CD1c-positive myeloid dendritic cell (primary cell): ENCODE results near the gene SHISAL1.
"Not testable (repeated sequence)": the region's sequence is repeated elsewhere in the genome, so short reads cannot be mapped to it uniquely, and the experiment has no call there.

Experiments used
- DNase-seq: peaks from one replicate; pipeline ENCODE4 v3.0.0-alpha.2; 2016; ENCODE audit errors: extremely low spot score

SHISAL1 gene

DNA sequence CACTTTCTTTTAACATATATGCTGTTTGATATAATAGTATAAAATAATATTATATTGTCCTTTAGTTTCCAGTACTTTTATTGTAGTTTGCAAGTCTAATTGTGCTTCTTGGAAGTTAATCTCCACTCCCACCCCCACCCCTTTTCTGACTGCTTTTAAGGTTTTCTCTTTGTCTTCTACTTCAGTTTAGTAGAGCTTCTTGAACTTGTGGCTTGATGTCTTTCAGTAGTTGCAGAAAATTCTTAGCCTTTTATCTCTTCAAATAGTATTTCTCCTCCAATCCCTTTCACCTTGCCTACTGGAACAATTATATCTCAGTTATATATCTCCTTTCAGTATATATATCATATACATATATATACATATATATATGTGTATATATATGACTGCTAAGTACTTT, 75.5 kb downstream of the SHISAL1 start:
- no peak for DNase-seq

DNA sequence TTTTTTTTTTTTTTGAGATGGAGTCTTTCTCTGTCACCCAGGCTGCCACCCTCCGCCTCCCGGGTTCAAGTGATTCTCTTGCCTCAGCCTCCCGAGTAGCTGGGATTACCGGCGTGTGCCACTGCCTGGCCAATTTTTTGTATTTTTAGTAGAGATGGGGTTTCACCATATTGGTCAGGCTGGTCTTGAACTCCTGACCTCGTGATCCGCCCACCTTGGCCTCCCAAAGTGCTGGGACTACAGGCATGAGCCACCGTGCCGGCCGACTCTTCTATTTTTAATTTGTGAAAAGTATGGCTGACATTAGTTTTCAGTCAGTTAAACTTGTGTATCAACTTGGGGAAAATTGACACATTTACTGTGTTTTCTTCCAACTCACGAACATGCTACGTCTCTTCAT, 78.4 kb downstream of the SHISAL1 start:
- not testable (repeated sequence) for DNase-seq

DNA sequence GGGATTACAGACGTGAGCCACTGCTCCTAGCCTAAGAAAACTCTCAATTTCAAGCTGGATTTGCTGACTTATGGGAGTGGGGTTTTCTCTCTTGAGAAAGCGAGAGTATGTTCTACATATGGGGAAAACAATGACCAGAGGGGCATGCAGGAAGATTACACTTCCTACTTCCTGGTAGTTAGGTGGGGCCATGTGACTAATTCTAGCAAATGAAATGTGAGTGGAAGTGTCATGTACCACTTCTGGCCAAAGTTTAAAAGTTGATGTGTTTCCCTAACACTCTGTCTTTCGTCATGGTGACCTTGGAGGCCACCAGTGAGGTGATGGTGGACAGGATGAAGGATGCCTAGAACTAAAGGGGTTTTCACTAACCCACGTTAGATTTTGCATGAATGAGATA, 81.5 kb downstream of the SHISAL1 start:
- no peak for DNase-seq

DNA sequence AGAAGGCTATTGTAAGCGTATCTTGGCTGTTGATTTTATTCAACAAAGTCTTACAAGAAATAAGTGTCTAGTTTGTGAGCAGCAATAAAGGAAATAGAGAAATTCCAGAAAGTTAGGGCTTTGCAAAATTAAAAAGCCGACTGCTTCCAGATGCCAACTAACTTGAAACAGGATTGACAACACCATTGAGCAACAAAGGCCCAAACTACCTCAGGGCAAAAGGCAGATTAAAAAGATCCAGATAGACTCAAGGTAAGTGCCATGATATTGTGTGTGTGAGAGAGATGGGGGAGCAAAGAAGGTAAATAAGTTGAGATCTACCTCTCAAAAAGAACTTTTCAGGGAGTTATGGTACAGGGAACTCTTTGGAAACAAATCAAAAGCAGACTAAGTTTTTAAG, 82.9 kb downstream of the SHISAL1 start:
- DNase-seq, result no peak

DNA sequence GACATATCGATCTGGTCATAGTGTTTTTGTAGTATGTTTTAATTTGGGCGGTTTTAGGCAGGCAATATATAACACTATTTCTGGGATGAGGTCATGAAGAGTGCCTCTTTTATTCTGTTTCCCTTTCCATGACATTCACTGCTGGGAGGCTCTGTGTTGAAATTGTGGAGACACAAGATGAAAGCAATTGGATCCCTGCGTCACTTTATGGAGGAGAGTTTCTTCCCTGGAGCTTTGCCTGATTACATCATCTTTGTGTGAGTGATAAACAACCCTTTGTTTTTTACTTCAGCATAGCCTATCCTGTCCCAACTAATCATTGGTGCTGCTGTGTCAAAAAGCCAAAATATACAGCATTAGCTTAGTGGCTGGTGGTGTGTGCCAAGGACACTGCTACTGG, 83.4 kb downstream of the SHISAL1 start:
- no peak for DNase-seq

DNA sequence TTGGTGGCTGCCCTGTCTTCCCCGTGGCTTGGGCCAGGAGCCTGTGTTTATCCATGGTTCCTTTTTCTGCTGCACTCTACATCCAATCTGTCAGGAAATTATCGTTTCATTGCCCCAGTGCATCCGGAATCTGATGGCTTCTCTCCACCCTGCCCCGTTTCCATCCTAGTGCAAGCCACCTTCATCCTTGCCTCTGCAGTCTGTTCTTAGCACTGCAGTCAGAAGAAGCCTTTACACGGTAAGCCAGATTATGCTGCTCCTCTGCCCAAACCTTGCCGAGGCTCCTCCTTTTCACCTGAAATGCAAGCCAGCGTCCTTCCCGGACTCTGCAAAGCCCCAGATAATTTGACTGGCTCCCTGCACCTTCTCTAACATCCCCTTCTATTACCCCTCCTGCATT, 86.9 kb downstream of the SHISAL1 start:
- no peak for DNase-seq

DNA sequence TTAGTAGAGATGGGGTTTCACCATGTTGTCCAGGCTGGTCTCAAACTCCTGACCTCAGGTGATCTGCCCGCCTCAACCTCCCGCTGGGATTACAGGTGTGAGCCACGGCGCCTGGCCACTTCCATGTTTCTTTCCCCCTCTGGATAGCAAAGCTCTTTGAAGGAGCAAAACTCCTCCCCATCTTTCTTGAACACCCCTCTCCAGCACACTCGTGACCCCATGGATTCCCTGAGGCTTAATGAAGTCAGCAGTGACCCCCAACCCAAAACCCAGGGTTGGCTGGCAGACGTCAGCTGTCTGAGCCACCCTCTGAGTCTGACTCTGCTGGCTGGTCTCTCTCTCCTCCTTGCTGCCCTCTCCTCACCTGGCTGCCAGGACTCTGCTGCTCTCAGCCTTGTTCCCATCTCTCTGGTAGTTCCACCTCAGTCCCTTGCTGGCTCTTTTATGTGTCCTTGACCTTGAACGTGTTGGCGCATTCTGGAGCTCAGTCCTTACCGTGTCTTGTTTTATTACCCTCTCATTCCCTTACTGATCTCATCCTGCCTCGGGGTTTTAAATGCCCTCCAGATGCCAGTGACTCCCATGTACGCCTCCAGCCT, 87.6 kb downstream of the SHISAL1 start:
- no peak for DNase-seq

DNA sequence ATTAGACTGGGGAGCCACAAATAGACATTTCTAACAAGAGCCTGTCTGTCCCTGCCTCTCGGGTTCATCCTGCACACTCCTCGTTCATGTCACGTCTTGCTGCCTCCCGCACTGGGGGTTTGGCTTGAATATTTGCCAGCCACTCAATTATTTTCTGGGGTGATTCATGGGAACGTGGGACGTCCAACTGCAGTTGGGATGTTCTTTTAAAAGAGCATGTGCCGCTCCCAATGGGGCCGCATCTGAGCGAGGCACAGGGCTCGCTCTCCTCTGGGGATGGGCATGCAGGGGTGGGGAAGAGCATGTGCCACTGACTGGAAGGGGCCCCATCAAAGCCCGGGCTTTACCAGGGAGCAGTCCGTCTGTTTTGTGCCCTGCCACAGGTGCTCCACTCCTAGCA, 88.6 kb downstream of the SHISAL1 start:
- DNase-seq, result no peak

DNA sequence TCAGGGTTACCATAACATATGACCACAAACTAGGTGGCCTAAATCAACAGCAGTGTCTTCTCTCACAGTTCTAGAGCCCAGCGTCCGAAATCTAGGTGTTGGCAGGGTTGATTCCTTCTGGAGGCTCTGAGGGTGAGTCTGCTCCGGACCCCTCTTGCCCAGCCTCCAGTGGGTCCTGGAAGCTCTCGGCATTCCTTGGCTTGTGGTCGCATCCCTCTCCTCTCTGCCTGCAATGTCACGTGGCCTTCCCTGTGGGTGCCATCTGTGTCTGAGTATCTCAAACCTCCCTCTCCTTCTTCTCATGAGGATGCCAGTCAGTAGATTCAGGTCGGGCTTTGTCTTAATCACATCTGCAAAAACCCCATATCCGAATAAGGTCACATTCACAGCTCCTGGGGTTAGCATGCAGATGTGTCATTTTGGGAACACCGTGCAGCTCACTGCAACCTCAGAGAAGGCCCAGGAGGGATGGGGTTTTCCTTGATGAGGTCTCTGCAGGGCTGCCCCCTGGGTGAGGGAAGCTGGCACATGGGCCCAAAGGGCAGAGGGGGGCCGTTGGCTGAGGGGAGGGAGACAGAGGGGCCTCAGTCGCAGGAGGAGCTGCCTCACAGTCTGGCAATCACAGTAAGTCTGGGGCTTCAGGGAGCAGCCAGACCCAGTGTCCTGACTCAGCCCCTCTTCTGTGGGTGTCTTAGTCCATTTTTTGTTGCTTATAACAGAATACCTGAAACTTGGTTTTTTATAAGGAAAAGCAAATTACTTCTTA, 90.9 kb downstream of the SHISAL1 start:
- DNase-seq, result no peak

DNA sequence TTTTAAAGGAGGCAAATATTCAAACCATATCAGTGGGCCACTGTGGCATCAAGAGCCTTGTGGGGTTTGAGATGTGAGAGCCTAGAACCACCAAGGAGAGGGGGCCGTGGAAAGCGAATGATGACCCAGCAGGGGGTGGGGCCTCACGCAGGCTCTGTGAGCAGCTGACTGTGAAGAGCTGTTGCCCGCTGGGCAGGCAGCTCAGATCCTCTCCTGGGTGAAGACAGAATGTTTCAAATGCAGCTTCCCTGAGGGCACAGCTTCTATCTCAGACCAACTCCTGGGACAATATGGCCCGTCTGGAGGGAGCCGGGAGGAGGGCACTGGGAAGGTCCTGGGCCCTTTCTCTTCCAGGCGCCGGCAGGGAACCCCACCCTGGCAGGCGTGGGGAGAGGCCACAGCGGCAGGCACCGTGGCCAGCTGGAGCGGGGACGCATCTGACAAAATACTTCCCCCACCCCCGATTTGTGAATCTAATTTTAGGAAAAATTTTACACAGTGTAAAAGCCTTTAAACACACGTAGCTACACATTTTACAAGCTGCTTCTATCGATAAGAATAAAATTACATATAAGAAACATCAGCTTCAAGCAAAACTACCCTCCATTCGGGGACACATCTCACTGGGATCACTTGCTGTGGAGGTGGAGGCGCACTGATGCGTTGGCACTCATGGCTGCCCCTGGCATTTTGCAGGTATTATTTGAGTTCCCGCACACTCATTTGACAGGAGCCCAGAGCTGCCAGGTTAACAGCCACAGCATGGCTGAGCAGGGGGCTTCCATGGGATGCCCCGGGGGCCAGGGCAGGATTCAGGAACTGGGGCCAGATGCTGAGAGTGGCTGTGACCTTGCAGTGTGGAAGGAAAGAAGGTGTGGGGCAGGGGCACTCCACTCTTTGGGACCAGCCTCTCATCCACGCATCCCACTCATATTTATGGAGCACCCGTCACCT, 91.7 kb downstream of the SHISAL1 start:
- no peak for DNase-seq

DNA sequence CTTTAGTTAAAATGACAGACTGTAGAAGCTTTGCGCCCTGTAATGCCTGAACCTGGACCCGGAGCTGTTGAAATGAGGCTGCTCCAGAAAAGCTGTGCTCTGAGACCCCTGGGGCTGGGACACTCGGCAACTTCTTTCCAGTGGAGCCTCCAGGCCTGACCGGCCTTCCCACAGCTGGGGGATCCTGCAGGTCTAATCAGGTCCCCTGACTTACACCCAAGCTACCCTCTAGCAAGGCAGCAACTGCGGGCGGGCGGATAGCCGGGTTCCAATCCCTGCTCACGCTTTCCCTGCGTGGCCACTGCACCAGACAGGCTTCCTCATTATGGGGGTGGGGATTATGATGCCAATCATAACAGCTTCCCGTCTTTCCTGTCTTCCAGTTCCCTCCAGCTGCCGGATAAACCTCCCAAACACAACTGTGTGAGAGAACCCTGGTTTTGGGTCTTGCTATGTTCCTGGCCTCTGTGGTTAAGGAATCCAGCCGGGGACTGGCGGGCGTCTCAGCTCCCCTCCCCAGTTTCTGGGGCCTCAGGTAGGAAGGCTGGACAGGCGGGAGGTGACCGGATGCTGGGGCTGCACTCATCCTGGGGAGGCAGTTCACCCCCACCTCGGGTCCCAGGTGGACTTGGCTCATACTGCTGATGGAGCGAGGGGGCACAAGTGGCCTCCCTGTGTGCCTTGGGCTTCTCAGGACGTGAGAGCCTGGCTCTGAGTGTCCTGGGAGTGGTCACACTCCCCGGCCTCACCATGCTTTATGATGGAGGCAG, 93.5 kb downstream of the SHISAL1 start:
- no peak for DNase-seq

DNA sequence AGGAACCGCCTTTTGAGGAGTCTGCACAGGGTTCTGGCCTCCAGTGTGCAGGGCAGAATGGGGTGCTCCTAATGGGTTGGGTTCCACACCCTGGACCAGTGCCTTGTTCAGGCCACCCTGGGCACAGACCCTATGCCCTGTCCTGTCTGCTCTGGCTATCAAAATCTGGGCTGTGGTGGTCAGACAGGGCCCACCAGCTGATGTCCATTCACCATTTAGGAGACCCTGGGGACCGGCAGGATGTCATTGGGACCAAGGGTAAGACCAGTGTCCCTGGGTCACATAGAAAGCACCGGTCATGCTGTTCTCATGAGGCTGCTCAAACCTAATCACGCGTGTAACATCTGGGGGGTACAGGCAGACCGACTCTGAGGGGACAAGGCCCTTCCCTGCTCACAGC, 94.7 kb downstream of the SHISAL1 start:
- no peak for DNase-seq

DNA sequence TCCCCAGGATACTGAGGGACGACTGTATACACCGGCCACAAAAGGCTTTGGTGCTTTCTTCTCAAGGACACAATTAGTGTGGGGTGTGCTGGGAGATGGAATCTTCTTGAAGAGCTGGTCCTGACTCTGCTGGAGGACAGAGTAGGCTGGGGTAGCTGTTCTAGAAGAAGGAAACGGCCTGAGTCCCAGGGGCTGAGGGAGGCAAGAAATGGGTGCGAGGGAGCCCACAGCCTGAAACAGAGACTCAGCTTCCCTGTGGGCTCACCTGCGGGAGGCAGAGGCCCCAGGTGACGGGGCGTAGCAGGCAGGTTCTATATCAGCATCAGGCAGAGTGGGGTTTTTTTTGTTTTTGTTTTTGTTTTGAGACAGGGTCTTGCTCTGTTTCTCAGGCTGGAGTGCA, 95.4 kb downstream of the SHISAL1 start:
- DNase-seq, result no peak

DNA sequence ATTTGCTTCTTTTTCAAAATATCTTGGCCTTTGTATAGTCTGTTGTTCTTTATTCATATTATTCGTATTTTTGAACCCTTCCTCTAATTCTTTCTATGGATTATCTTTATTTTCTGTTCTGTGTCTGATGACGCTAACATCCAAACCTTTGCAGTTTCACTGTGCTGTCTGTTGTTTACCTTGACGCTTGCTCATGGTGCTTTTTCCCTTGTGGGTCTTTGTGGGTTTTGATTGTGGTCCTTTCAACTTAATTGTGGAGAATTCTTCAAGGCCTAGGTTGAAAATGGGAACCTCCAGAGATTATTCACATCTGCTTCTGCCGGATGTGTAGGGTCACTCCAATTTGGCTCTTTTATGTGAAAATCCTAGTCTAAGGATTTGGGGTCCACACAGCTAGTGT, 97.5 kb downstream of the SHISAL1 start:
- DNase-seq, result no peak

DNA sequence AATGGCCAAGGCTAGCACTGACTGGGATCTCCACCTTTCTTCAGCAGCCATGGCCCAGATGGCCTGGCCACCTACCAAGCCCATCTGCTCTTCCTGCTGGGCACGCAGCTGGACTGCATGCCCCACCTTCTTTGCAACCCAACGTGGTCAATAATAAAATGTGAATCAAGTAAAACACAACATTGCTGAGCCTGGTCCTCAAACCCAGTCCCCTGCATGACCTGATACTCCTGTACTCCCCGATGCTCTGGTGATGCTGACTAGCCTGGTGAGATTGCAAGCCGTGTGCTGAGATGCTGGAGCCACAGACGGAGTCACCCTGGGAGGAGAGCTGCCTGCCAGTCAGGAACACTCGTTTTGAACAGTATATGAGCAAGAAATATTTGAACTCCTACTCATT, 98.0 kb downstream of the SHISAL1 start:
- no peak for DNase-seq

DNA sequence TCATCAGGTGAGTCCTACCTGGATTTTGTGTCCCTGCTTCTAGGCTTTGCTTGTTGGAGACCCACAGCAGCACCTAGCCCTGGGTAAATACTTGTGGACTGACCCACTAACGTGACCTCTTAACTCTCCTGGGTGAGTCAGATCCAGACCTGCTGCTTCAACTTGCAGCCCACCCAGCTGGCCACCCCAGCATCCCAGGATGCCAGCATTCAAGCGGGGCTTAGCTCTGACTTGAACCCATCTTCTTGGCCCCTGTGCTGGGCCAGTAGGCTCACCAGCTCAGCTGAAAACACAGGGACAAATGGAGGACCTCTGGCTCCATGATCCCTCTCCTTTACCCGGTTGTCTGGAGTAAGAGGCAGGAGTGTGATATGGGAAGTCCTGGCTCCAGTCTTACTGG, 98.6 kb downstream of the SHISAL1 start:
- no peak for DNase-seq

DNA sequence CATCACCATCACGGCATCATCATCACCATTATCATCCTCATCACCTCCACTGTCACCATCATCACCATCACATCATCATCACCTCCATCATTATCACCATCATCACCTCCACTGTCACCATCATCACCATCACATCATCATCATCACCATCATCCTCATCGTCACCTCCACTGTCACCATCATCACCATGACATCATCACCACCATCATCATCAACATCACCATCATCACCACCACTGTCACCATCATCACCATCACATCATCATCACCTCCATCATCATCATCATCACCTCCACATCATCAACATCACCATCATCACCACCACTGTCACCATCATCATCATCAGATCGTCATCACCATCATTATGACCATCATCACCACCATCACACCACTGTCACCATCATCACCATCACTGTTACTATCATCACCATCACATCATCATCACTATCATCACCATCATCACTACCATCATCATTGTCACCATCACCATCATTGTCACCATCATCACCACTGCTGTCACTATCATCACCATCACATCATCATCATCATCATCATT, 99.2 kb downstream of the SHISAL1 start:
- DNase-seq, result no peak

DNA sequence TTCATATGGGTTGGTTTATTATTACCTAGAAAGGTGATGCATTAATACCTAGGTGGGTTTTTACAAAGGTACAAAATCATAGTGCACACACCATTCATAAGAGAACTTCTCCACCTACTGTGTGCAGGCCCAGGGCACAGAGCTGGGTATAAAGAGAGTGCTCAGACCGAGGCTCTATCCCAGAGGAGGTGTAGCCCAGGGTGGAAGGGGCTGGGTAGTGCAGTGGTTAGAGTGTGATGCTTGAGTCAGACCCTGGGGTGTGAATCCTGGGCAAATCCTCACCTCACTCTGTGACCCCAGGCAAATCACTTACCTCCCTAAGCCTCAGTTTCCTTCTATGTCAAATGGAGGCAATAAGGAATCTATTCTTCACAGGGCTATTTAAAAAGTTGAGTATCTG, 99.8 kb downstream of the SHISAL1 start:
- no peak for DNase-seq

DNA sequence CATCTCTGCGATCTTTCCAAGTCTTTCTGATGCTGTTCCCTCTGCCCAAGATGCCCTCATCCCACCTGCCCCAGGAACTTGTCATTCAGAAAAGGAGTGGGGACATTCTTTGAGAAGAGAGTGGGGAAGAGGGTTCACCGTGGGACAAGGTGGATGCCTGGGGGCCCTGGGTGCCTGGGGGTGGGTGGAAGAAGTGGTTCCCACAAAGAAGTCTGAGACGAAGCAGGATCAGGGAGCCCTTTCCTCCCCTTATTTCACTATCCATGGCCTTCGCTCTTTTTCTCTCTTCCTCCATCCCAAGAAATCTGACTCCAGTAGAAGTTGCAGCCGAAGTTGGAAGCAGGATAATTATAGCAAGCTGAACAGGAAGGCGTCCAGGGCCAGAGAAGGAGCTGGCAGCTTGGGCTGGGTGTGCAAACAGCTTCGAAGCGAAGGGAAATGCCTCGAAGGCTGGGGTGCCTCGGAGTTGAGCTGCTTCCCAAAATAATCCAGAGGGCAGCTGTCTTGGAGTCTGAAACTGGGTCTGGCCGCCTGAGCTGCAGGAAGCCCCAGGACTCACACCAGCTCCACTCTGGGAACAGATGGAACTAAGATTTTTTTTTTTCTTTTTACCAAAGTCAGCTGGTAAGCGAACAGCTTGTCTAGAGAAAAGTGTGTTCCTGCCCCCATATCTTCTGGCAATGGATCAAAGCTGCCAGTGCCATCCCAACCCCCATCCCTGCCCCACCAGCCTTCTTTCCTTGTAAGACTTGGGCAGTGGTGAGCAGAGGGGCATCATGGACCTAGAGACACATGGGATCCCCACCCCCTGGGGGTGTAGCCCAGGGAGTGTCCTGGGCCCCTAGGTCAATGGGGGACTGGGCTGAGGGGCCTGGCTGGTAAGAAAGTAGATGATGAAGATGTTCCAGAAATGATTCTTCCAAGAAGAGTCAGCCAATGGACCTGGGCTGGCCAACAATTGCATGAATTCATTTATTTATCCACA, 100.5 kb downstream of the SHISAL1 start:
- no peak for DNase-seq

DNA sequence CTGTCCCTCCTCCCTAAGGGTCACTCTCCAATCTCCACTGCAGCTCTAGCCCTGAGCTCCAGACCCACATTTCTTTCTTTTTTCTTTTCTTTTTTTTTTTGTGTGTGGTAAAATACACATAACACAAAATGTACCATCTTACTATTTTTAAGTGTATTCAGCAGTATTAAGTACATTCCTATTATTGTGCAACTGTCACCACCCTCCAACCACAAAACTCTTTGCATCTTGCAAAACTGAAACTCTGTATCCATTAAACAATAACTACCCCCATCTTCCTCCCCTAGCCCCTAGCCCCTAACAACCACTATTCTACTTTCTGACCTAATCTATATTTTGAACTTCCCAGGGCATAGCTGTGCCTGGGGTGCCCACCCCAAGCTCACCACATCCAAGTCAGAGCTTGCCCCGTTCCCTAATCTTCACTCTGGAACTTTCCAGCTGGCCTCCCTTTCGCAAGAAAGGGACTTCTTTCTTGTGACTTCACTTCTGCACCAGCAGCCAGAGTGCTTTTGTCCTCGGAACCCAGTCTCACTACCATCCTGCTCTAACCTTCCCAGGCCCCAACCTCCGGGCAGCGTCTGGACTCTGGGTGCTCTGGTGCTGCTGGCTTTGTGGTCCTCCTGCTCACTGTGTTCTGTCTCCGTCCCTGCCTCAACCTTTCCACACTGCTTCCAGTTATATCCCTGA, 101.3 kb downstream of the SHISAL1 start:
- no peak for DNase-seq
